Activated CD4-positive, CD25-positive, alpha-beta regulatory T cell treated with anti-CD3 and anti-CD28 coated beads, Interleukin-2, amount 50 U/mL, for 72 hours (primary cell): Measurements from ENCODE around the gene CTCFL.
"Not testable (repeated sequence)": the region's sequence is repeated elsewhere in the genome, so short reads cannot be mapped to it uniquely, and the experiment has no call there.

Source experiments
- DNase-seq: peaks from one replicate; pipeline ENCODE4 v3.0.0; 2021

Gene CTCFL

DNA sequence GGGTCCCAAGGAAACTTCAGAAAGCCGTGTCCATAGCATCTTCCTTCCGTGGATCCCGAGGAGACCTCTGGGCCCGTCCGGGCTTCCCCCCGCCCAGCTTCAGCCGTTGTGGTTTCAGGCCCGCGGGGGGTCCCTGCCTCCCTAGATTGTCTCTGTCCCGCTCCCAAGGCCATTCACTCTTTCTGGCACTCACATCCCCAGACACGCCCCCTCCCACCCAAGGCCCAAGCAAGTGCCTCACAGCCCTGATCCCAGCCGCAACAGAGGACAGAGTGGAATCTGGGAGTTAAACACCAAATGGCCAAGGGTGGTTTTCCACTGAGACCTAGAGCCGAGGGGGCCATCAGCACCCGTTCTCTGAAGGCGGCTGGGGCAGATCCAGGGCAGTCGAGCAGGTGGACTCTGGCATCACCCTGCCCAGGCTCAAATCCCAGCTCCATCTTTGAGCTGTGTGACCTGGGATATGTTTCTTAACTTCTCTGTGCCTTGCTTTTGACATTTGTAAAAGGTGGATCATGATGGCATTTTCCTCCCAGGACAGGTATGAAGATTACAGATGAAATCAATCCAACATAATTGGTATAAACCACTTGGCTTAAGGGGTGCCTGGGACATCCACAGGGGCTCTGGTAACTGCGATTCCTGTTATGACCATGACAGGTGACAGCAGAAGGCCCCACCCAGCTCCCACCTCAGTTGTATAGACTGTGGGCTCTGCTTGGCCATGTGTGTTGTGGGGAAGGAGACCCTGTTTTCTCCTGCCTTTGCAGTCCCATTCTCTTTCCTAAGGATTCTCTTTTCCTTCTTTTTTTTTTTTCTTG lies 48.1 kb downstream of the CTCFL start:
- no peak for DNase-seq

DNA sequence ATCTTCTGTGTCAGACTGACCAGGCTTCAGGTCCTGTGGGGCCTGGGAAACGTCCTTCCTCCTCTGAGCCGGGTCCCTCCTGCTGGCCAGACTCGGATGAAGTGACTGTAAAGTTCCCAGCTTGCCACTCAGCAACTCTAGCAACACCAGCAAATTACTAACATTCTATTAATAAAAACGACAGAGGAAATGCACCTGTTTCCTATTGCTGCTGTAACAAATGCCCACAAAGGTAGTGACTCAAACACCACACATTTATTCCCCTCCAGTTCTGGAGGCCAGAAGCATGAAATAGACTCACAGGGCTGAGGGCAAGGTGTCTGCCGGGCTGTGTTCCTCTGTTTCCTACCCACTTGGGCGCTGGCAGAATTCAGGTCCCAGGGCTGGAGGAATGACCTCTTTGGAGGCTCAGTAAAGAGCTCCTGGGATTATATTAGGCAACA lies 48.8 kb downstream of the CTCFL start:
- no peak for DNase-seq

DNA sequence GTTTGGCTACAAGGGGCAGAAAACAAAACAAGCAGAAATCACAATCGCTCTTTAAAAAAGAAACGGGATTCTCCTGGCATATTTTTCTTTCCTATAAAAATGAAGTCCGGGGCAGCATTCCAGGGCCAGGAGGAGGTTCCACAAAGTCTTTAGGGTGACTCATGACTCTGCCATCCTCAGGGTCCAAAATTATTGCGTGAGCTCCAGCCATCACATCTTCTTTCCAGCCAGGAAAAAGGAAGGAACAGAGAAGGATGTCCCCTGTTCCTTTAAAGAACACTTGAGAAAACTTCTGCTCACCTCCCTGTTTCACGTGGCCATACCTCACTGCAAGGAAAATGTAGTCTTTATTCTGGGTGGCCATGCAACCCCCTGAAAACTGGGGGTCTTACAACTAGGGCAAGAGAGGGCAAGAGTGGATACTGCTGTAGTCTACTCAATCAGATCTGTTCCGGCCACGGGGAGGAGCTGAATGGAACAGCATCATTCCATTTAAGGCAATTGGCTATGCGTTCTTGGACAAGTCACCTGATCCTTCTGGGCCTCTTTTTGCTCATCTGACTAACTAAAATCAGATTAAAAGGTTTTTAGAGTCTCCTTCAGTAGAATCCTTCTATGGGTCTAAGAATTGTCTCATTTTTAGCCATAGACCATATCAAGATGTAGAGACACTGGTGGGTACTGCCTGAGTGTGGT lies 49.4 kb downstream of the CTCFL start:
- no peak for DNase-seq

DNA sequence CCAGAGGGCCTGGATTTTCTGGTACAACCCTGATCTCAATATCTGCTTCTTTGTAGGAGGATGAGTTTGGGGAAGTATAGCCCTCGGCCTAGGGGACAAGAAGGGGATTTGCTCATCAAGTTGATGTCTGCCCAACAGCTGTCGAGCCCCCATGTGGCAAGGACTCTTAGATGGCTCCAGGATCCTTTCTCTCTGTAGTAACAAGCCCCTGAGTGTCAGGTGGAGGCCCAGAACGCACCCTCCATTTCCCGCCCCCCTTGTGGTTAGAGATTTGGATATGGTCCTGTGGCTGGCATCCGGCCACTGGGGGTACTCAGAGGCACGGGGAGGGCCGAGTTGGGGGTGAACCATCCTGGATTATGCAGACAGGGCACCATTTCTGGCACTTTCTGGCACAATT lies 50.1 kb downstream of the CTCFL start:
- no peak for DNase-seq

DNA sequence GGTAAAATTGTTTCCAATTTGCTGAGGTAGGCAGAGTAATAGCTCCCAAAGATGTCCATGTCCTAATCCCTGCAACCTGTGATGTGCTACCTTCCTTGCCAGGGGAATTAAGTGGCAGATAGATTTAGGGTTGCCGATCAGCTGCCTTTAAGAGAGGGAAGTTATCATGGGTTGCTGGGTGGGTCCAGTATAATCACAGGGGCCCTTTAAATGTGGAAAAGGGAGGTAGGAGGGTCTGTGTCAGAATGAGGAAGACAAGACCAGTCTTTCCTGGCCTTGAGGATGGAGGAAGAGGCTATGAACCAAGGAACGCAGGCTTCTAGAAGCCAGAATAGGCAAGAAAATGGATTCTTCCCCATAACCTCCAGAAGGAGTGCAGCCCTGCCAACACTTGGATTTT lies 50.7 kb downstream of the CTCFL start:
- no peak for DNase-seq

DNA sequence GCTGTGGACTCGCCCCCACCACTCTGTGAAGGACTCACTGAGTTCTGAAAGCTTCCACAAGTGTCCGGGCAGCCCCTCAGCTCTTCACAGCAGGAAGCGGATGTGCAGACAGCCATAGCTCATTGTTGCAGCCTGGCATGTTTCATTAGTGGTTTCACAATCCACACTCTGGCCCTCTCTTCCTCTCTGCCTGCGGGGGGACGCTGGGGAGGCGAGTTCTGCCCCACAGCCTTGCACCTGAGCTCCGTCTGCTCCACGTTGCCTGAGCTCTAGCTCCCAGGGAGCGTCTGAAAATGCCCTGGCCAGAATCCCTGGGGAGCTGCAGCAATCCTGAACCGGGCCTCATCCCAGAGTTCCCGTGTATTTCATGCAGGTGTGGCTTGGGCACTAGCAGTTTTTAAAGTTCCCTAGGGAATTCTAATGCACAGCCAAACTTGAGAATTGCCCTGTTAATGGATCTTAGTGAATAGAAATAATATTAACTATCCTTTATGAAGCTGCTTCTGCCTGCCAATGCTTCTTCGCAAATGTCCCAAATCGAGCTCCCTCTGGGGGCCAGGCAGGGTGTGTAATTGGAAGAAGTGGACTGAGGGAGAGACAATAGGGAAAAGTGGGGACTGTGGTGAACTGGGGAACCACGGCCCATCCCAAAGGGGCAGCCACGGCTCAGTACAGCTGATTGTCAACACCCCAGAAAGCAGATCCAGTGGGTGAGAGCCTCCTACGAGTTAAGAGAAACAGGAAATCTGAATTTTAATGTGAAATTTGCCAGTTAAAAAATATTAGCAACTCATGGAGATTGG lies 51.5 kb downstream of the CTCFL start:
- DNase-seq: no peak

DNA sequence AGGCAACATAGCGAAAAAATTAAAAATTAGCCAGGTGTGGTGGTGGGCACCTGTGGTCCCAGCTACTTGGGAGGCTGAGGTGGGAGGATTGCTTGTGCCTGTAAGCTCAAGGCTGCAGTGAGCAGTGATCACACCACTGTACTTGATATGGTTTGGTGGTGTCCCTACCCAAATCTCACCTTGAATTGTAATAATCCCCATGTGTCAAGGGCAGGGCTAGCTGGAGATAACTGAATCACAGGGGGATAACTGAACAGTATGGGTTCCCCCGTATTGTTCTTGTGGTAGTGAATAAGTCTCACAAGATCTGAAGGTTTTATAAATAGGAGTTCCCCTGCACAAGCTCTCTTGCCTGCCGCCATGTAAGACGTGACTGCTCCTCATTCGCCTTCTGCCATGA lies 52.5 kb downstream of the CTCFL start:
- DNase-seq: not testable (repeated sequence)

DNA sequence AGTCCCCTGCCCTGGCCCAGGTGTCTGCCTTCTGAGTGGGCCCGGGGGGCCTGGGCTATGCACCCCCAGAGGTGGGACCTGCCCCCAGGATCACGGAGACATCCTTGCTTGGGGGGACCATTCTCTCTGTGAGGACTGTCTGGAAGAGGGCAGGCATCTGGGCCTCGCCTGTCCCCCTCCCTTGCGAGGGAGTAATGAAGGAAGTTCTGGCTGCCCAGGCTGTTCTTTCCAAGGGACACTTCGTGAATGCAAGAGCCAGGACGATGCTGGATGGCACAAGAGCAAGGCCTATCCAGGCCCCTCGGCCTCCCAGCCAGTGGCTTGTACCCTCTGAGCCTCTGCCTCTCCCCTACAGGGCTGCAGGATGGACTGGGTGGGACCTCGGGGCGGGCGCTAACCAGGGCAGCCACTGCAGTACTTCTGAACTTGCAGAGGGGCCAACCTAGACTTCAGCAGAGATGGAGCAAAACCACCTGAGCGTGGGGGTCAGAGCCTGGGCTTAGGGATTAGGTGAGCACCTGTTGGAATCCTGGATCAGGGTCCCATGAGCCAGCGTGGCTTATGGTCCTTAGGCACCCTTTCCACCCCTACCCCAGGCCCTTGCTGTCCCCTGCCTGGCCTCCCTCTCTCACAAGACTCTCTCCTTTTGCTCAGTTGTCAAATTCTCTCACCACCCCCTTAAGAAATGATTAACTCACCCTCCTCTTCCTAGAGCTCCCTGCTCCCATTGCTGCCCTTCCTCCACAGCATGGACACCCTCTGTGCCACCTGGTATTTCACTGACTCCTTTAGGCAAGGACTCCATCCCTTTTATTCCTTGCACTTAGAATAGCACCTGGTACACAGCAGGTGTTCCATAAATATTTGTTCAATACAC lies 53.2 kb downstream of the CTCFL start:
- DNase-seq: no peak

DNA sequence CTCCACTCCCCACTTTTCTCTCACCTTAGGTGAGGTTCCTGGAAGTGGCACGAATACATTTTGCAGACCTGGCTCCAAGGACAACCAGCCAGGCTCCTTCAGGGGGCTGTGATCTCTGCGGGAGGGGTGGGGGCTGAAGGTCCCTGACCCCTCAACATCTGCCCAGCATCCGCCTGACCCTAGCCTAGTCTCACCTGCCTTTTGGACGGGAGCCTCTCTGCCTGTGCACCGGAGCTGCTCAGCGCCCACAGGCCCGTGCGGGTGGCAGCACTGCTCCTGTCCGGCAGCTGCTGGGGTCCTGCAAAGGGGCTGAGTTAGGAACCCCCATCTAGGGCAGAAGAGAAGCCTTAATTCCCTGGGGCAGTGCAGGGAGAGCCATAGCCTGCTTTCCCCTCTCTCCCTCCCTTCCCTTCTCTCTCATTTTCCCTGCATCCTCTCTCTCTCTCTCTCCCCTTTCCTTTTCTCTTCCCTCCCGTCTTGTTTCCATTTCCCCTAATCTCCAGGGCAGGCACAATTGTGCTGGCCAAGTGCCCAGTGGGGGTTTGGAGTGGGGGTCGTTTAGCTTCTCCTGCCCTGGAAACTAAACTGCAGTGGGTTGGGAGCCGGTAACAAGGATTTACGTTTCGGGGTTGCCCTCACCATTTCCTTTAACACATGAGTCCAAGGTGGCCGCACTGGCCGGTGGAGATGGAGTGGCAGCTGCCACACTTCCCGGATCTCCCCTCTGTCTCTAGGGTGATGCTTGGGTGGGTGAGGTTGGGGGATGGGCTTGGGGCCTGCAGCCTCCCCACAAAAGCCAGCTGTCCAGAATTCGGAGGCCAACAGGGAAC lies 54.1 kb downstream of the CTCFL start:
- no peak for DNase-seq

DNA sequence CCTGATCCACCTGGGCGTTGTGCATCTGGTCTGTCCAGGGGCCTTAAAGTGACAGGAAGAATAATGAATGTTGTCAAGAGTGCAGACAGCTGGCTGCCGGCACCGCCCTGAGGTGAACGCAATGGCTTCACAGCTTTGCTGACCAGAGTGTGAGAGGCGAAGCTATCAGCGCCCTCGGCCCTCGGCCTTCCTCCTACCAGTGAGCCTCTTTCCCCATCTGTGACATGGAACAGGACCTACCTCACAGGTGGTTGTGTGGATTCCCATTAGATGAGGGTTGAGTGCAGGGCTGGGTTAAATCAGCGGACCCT lies 54.8 kb downstream of the CTCFL start:
- DNase-seq: no peak

DNA sequence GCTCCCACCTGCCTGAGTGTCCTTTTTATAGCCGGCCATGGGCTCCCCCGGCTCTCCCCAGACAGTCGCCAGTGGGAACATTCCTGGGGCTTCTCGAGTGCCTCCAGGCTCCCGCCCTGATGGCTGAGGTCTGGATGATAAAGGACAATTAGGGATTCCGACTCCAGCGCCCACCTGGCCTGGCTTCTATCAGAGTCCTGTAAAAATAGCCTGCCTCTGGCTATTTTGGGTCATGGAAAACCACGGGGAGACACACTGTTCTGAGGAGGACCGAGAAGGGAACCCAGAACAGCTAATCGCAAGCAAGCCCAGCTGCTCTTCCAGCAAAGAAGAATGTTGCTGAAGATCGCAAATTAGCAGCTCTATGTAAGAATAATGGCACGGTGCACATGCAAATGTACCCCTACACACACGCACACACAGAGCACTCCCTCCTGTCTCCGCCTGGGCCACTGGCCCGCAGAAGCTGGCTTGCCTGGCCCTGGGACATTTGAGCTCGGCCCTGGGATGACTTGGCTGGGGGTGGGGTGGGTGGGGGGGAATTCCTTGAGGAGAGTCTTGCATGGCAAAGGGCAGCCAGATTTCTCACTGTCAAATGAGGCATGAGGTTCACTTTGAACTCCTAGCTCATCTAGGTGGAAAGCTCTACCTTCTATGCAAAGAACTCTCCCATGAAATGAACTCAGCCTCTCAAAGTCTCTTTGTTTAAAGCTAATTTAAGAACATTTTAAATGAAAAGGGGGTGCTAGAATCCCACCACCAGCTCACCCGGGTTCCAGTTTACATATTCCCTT lies 55.3 kb downstream of the CTCFL start:
- DNase-seq: no peak

DNA sequence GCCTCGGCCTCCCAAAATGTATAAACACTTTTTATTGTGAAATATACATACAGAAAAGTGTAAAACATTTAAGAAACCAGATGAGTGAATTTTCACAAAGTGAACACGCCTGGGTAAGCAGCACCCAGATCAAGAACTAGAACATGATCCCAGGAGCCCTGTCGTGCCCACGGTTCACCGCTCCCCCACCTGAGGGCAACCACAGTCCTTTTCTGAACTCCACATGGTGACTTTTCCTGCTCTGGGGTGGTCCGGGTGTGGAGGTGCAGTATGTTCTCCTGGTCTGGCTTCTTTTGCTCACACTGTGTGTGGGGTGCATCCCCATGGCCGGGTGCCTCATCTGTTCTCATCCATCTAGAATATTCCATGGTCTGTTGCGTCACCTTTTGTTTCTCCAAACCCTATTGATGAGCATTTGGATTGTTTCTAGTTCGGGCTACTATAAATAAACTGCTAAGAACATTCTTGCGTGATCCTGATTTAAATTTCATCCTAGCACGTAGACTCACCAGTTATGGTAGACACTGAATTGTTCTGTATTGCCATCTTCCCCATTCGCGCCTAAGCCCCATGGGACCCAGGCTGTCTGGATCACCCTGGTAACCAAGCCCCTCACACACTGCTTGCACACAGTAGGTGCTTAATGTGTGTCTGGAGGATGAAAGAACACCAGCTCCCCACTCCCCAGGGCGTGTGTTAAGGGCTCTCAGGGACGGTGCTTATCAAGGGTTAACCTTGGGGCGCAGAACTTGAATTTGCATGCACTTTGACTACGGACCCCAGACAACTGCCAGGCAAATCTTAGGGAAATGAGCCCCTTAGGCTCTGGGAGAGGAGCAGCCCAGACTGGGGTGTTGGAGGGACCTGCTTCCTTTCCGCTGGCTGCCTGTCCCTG lies 56.2 kb downstream of the CTCFL start:
- DNase-seq: no peak

DNA sequence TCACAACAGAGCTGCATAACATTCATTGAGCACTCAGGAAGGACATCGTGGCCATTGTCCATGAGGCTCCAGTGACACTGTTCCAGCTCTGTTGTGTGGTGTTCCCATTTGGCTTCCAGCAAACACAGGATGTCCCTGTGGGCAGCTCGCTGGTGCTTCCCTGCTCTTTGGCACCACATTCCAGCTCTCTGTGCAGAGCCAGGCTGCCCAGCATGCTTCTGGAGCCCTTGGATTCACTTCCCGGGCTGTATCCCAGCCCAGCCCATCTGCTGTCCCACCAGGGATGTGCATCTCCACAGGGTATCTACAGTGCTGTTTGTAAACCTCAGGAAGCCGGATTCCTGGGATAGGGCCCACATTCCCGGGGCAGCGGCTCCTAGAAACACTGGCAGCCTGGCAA lies 57.2 kb downstream of the CTCFL start:
- no peak for DNase-seq

DNA sequence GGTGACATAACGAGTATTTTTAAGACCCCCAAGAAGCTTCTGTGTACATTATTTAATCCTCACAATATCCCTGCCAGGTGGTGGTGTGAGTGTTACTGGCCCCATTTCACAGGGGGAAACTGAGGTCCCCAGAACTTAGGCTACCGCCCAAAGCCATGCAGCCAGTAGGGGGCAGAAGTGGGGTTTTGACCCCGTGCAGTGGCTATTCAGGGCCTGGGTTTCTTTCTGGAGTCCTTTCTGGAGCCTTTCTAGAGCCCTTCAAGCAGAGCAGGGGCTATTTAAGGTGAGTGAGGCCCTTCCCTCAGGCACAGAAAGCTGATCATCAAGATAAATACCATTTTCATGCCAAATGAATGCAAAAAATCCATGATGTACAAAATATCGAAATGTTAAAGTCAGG lies 59.0 kb downstream of the CTCFL start:
- no peak for DNase-seq

DNA sequence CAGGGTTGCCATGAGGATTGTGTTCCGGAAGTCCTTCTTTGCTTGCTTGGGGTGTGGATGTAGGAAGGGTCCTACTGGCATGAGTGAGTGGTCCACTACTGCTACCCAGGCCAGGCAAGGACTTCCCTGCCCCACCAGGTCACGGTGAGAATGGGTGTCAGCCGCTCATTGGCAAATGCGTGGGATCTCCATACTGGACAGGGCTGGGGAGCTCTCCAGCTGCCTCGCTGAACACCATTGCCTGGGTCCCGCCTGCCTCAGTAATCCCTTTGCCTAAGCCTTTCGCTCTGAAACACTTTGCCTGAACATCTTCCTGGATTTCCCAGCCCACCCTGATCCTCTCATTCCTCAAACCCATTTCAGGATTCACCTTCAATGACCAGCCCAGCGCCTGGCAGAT lies 59.5 kb downstream of the CTCFL start:
- no peak for DNase-seq

DNA sequence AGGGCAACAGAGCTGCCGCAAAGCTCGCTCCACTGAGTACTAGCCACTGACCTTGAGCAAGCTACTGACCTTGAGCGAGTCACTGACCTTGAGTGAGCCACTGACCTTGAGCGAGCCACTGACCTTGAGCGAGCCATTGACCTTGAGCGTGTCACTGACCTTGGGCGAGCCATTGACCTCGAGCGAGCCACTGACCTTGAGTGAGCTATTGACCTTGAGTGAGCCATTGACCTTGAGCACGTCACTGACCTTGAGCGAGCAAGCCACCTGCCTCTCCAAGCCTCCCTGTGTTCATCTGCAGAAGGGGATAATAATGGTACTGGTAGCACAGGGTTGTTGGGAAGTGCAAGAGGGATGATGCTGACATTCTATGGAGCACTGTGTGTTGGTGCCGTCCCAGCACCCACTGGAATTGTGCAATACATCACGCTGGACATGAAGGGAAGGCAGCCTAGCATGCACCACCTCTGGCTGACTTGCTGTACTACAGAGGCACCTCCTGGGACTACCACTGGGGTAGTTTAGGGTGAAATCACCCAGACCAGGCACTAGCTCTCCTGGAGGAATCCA lies 60.2 kb downstream of the CTCFL start:
- DNase-seq: no peak

DNA sequence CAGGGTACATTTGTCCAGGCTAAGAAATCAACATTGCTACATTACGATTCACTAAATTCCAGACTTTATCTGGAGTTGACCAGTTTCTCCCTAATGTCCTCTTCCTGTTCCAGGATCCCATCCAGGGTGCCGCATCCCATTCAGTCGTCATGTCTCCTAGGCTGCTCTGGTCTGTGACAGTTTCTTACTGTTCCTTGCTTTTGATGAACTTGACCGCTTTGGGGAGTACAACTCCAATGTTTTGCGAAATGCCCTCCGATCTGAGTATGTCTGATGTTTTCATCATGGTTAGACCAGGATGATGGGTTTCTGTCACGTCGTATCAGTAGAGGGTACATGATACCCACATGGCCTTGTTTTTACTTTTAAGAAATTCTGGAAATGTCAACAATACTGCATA lies 62.2 kb downstream of the CTCFL start:
- DNase-seq: no peak

DNA sequence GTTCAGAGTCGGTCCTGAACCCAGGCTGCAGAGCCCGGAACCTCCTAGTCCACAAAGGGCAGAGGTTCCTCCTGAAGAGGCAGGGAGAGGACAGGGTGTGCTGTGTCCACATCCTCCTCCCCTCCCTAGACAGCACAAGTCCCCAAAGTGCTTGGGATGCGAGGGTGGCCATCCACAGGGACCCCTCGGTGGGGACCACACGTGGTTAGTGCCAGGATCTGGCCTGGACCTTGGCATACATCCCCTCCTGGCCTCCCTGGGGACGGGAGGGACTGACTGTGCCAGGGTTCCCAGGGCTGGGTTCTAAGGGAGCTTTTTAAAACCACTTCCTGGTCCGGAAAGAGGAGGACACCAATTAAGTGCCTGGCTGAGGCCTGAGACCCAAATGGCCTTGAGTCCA lies 63.2 kb downstream of the CTCFL start:
- no peak for DNase-seq

DNA sequence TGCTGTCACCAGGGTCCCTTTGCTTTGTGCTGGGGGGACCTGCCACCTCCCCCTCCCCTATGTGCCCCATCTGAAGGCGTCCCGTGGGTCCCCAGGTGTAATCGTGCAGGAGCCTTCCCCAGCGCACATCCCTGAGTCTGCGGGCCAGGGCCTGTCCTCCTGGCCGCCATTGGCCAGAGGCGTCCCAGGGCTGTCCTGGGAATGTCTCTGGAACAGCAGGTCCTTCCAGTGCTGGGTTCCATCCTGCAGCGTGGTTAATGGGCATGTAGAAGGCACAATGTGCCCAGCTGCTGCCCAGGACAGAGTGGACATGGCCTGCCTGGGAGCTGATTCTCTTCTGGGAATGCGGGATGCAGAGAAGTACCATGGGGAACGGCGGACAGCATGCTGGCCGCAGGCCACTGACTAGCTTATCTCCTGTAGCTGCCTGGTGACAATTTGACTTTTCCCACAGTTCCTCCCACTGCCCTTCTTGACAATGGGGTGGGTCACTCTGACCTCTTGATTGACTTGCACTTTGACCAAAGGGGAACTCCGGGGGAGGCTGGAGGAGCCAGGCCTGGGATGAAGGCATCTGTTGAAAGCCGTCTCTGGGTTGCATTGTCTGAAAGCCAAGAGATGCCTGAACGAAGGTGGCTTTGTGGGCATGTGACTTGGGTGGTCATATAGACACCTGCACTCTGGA lies 64.0 kb downstream of the CTCFL start:
- DNase-seq: no peak
